Vagina (tissue), 2 donors: ENCODE data around the gene IMP3.

Experiments used
- CTCF ChIP-seq, 3 experiments: fragments of 450-650 bp in 2 of 3; fragments of 200-600 bp in 1 of 3; sonication (generic) in 1 of 3; IDR thresholded peaks; one replicate each; pipeline ENCODE4 v1.5.1; 2017 to 2019; ENCODE audit warnings: antibody characterized with exemption in 3 of 3, mild to moderate bottlenecking in 2 of 3, moderate library complexity in 2 of 3
- POLR2A ChIP-seq, 2 donors: fragments of 450-650 bp; IDR thresholded peaks; one replicate each; pipeline ENCODE4 v1.6.1; 2017; ENCODE audit warnings: antibody characterized with exemption in 2 of 2, mild to moderate bottlenecking in 2 of 2, moderate library complexity in 2 of 2
- POLR2AphosphoS5 ChIP-seq, 2 donors: sonication (generic); formaldehyde crosslinking; IDR thresholded peaks; one replicate each; pipeline ENCODE4 v1.9.0; 2017; ENCODE audit warnings: antibody characterized with exemption in 2 of 2, mild to moderate bottlenecking in 2 of 2, low read depth in 1 of 2; ENCODE audit not compliant: insufficient read depth in 1 of 2

GRCh38 chr15:75641179-75641503 lies 1.1 kb upstream of the IMP3 start:
- TF ChIP-seq CTCF (IDR thresholded peaks at IDR 0.05), result no peak
- no peak for TF ChIP-seq POLR2AphosphoS5 (IDR thresholded peaks at IDR 0.05; ENCODE audit: insufficient read depth in 1 of 2, low read depth in 1 of 2)
- TF ChIP-seq POLR2A (IDR thresholded peaks at IDR 0.05), result no peak
